MCF 10A (cell line): Measurements from ENCODE around the gene CTBP1. TPM values are rescaled to one million over a fixed set of nuclear protein-coding genes. Genes with fewer than 3 reads are reported as not detected.
A peak's percentile ranks its signal among the peaks of the same experiment; 100 is the strongest.

ENCODE experiments used
- BruUV-seq: library from RNA; stranded (reverse); fragments of 400-500 nt; replicated peaks from 2 replicates; lab custom pipeline; 2021; lab: Mats Ljungman, UMichigan
- CTCF ChIA-PET: fragments of 300-600 bp; sonication (Branson Sonifier 250); formaldehyde crosslinking; extraction: SDS; loops from one replicate; lab custom pipeline; 2021; ENCODE audit warnings: antibody characterized with exemption, inconsistent platforms; lab: Yijun Ruan, JAX
- POLR2A ChIA-PET: fragments of 300-600, 350-650 bp; sonication (Branson Sonifier 250); formaldehyde crosslinking; extraction: SDS; loops from one replicate; lab custom pipeline; 2020; ENCODE audit warnings: antibody characterized with exemption, inconsistent platforms; lab: Yijun Ruan, JAX
- DNase-seq: peaks from one replicate; pipeline ENCODE4 v3.0.0-alpha.2; 2018; ENCODE audit not compliant: unreplicated experiment
- H3K27ac Mint-ChIP-seq: one replicate; pipeline ENCODE4 v1.8.0; 2022; ENCODE audit warnings: mild to moderate bottlenecking, low read depth, mixed read lengths; ENCODE audit not compliant: unreplicated experiment
- H3K27me3 Mint-ChIP-seq: one replicate; pipeline ENCODE4 v1.8.0; 2022; ENCODE audit warnings: mixed read lengths; ENCODE audit not compliant: insufficient read depth, unreplicated experiment
- H3K36me3 Mint-ChIP-seq: one replicate; pipeline ENCODE4 v1.8.0; 2022; ENCODE audit warnings: mild to moderate bottlenecking, moderate library complexity, mixed read lengths; ENCODE audit not compliant: insufficient read depth, unreplicated experiment
- H3K4me1 Mint-ChIP-seq: one replicate; pipeline ENCODE4 v1.8.0; 2022; ENCODE audit warnings: mixed read lengths; ENCODE audit not compliant: insufficient read depth, unreplicated experiment
- H3K4me3 Mint-ChIP-seq: one replicate; pipeline ENCODE4 v1.8.0; 2022; ENCODE audit warnings: mild to moderate bottlenecking, moderate library complexity, mixed read lengths; ENCODE audit not compliant: unreplicated experiment
- H3K9me3 Mint-ChIP-seq: one replicate; pipeline ENCODE4 v1.8.0; 2022; ENCODE audit warnings: mixed read lengths; ENCODE audit not compliant: unreplicated experiment
- intact Hi-C: fragments of 100-400 bp; cut with micrococcal nuclease; formaldehyde crosslinking; loops from 2 replicates; pipeline ENCODE4 v1.14.1; 2022
- total RNA-seq: library from RNA; stranded (reverse); gene quantifications from 2 replicates; pipeline ENCODE4 v1.2.3, GENCODE V29; 2022
- TF ChIP-seq, protein P1 (sequence below): fragments of 200-600 bp; IDR thresholded peaks from one replicate; pipeline ENCODE4 v1.8.0; 2022; ENCODE audit warnings: antibody characterized with exemption, mild to moderate bottlenecking; ENCODE audit not compliant: unreplicated experiment

Gene CTBP1
- total RNA-seq, 1 experiment from 2014 or later = 152 TPM

DNA sequence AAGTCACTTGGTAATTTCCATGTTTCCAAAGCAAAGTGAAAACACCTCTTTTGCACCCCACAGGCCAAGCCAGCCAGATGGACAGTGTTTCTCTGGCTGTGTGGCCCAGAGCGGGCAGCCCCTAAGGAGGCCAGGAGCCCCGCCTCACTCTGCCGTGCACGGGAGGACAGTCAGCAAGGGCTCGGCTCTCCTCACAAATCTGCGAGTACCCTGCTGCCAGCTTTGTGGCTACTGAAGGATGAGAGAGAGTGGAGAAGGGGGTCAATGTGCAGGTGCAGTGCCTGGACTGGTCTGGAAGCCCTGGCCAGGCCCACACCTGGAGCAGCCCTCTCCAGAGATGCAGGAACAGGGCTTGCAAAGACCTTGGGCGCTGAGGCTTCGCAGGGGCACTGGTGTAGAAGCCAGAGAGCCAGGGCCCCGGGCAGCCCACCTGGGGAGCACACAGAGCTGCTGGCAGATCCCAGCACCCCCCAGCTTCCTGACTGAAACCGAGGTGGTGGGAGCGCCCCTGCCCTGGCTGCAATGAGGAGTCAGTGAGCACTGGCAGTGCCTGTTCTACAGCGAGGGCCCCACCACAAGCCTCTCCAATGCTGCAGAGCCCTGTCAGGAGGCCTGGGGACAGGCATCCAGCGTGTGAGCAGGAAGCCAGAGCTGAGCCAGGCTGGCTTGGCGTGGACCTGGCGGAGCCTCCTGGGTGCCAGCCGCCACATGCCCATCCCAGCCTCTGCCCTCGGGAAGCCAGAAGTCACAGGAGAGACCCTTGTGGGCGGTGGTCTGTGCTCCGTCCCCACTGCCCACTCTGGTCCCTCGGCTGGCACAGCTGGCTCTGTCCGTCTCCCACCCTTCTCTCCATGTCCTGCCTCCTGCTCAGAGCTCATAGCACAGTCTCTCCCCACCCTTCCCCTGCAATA lies 80.5 kb downstream of the CTBP1 start:
- no peaks in the 10 kb centered on the region for H3K4me1 Mint-ChIP-seq
- H3K4me3 Mint-ChIP-seq = no peak overlapping the region
- H3K27ac Mint-ChIP-seq = no peak overlapping the region
- ChIA-PET POLR2A (interaction anchor here (0.5 to 2.3 kb wide), 3 partner anchors 9 to 158 kb away, joined by 3 to 9 read pairs (median 6); no protein-coding TSS in a partner anchor), CTCF (interaction anchor here (0.7 to 2.7 kb wide), 15 partner anchors 9 to 133 kb away, joined by 3 to 14 read pairs (median 5); no protein-coding TSS in a partner anchor)
- BruUV-seq = no TSS peak
- no peaks in the 10 kb centered on the region for H3K9me3 Mint-ChIP-seq
- intact Hi-C loops = loop anchor here (5.0 kb wide), 1 partner anchor 79 kb away; the partner anchor contains the start of gene CTBP1
- TF ChIP-seq, protein P1, sequence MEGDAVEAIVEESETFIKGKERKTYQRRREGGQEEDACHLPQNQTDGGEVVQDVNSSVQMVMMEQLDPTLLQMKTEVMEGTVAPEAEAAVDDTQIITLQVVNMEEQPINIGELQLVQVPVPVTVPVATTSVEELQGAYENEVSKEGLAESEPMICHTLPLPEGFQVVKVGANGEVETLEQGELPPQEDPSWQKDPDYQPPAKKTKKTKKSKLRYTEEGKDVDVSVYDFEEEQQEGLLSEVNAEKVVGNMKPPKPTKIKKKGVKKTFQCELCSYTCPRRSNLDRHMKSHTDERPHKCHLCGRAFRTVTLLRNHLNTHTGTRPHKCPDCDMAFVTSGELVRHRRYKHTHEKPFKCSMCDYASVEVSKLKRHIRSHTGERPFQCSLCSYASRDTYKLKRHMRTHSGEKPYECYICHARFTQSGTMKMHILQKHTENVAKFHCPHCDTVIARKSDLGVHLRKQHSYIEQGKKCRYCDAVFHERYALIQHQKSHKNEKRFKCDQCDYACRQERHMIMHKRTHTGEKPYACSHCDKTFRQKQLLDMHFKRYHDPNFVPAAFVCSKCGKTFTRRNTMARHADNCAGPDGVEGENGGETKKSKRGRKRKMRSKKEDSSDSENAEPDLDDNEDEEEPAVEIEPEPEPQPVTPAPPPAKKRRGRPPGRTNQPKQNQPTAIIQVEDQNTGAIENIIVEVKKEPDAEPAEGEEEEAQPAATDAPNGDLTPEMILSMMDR = no peak
- H3K27me3 Mint-ChIP-seq = no peaks in the 10 kb centered on the region
- no peaks in the 10 kb centered on the region for H3K36me3 Mint-ChIP-seq
- DNase-seq = no peak

DNA sequence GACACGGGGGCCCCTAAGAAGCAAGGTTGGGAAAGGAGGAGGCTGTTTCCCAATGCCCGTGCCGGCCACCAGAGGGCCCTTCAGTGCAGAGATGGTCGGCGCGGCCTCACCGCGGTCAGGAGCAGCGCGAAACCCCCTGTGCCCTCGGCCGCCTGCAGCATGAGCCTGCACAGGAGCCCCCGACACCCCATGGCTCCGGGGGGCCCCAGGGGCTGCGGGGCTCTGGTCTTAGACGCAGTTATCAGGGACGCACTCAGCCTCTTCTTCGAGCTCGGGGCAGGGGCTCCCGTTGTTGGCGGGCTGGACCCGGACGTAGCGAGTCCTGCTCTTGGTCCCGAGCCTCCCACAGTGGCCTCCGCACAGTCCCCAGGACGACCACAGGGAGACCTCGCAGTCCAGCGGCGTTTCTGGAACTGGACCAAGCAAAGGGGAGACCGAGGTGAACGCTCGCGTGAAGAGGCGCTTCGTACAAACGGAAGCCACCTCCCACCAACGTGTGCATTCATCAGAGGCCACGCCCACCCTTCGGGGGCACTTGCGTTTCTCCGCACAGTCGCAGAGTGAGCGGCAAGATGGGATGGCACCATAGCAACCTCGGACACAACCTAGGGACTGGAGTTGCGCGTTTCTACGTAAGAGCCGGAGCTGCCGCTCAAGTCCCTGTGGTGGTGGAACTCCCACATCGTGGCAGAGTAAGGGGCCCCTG lies 81.5 kb downstream of the CTBP1 start:
- H3K27ac Mint-ChIP-seq = no peak overlapping the region
- intact Hi-C loops = loop anchor here (1.0 to 5.0 kb wide), 3 partner anchors 80 to 184 kb away; partner anchors contain the start of gene CTBP1
- H3K4me3 Mint-ChIP-seq = peak overlapping the region; percentile 59
- TF ChIP-seq, protein P1 = peak; percentile 80
- ChIA-PET POLR2A (interaction anchor here (0.5 to 2.3 kb wide), 6 partner anchors 10 to 179 kb away, joined by 3 to 9 read pairs (median 4); no protein-coding TSS in a partner anchor), CTCF (interaction anchor here (0.5 to 2.7 kb wide), 19 partner anchors 8 to 493 kb away, joined by 3 to 14 read pairs (median 5); no protein-coding TSS in a partner anchor)
- H3K36me3 Mint-ChIP-seq = no peaks in the 10 kb centered on the region
- H3K4me1 Mint-ChIP-seq = no peaks in the 10 kb centered on the region
- no peaks in the 10 kb centered on the region for H3K27me3 Mint-ChIP-seq
- no TSS peak for BruUV-seq
- H3K9me3 Mint-ChIP-seq = no peaks in the 10 kb centered on the region
- DNase-seq = peak; percentile 56

DNA sequence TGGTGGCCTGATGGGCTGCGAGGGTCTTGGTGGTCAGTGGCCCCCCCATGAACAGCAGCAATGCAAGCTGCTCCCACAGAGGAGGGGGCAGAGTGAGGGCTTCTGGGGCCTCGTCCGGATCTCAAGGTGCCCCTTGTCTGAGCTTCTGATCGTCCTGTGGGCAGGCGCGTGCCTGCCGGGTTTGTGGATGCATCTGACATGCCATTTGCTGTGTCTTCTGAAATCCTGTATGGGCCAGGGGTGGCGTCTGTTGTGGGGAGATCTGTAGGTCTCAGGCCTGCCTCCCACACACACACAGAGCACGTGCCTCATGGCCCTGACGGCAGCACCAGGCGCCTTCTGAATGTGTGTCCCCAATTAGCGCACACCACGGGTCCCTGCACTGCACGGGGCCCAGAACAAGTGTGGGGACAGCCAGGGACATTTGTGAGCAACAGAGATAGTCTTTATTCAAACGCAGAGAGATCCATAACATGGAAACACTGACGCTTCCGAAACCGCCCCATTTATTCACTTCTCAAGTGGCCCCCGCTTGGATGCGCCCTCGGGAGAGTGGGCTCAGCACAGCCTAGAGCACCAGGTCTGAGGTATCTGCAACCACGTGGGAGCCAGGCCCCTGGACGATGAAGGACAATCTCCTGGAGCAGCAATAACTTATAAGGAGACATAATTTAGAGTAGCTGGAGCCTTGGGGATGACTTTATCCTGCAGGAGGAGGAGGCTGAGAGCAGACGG lies 82.3 kb downstream of the CTBP1 start:
- no peak for DNase-seq
- no peaks in the 10 kb centered on the region for H3K36me3 Mint-ChIP-seq
- H3K27ac Mint-ChIP-seq = no peak overlapping the region
- peak overlapping the region; percentile 59 for H3K4me3 Mint-ChIP-seq
- H3K27me3 Mint-ChIP-seq = no peaks in the 10 kb centered on the region
- intact Hi-C loops = loop anchor here (1.0 to 5.0 kb wide), 3 partner anchors 81 to 185 kb away; partner anchors contain the start of gene CTBP1
- H3K9me3 Mint-ChIP-seq = no peaks in the 10 kb centered on the region
- TF ChIP-seq, protein P1 = no peak
- ChIA-PET CTCF (interaction anchor here (0.5 to 2.7 kb wide), 20 partner anchors 9 to 137 kb away, joined by 3 to 14 read pairs (median 6); no protein-coding TSS in a partner anchor), POLR2A (interaction anchor here (0.7 to 2.3 kb wide), 3 partner anchors 25 to 81 kb away, joined by 3 to 9 read pairs (median 4); no protein-coding TSS in a partner anchor)
- no peaks in the 10 kb centered on the region for H3K4me1 Mint-ChIP-seq
- no TSS peak for BruUV-seq
